Lower leg skin (tissue), 4 donors: ENCODE results near the gene PALM. TPM values are rescaled to one million over a fixed set of nuclear protein-coding genes. Genes with fewer than 3 reads are reported as not detected.

Source experiments
- DNase-seq, 2 donors: peaks; one replicate each; pipeline ENCODE4 v3.0.0-alpha.2; 2019; ENCODE audit warnings: low spot score in 2 of 2
- H3K4me3 ChIP-seq: fragments of 200-600 bp; sonication (generic); 2 replicates; pipeline ENCODE4 v1.5.1; 2017; ENCODE audit warnings: mild to moderate bottlenecking, low read depth; ENCODE audit not compliant: poor library complexity, severe bottlenecking
- POLR2A ChIP-seq, 2 donors: fragments of 450-650 bp; IDR thresholded peaks; one replicate each; pipeline ENCODE4 v1.6.1; 2016 to 2017; ENCODE audit warnings: antibody characterized with exemption in 2 of 2, mild to moderate bottlenecking in 1 of 2, moderate library complexity in 1 of 2
- WGBS, 2 donors: methylation state at CpG; one replicate each; pipeline ENCODE4 v1.1.5; 2018; 5-methylcytosine and 5-hydroxymethylcytosine counted together
- intact Hi-C: fragments of 100-400 bp; cut with DNase I; formaldehyde crosslinking; loops from one replicate; pipeline ENCODE4 v1.15.0; 2023; ENCODE audit warnings: low total_unique reads
- total RNA-seq, 4 donors: library from RNA; depleted of rRNA; stranded (reverse); fragments of >200 nt; gene quantifications; one replicate each; pipeline ENCODE4 v1.1.0, GENCODE V29; 2016
- TF ChIP-seq, protein P1 (sequence below), 3 donors: fragments of 450-650 bp; IDR thresholded peaks; one replicate each; pipeline ENCODE4 v1.5.1; 2016; ENCODE audit warnings: antibody characterized with exemption in 3 of 3, mild to moderate bottlenecking in 3 of 3, moderate library complexity in 2 of 3

PALM gene
- total RNA-seq, 4 donors from 2014 or later: 25.1 to 92.3 (median 41.9) TPM

DNA sequence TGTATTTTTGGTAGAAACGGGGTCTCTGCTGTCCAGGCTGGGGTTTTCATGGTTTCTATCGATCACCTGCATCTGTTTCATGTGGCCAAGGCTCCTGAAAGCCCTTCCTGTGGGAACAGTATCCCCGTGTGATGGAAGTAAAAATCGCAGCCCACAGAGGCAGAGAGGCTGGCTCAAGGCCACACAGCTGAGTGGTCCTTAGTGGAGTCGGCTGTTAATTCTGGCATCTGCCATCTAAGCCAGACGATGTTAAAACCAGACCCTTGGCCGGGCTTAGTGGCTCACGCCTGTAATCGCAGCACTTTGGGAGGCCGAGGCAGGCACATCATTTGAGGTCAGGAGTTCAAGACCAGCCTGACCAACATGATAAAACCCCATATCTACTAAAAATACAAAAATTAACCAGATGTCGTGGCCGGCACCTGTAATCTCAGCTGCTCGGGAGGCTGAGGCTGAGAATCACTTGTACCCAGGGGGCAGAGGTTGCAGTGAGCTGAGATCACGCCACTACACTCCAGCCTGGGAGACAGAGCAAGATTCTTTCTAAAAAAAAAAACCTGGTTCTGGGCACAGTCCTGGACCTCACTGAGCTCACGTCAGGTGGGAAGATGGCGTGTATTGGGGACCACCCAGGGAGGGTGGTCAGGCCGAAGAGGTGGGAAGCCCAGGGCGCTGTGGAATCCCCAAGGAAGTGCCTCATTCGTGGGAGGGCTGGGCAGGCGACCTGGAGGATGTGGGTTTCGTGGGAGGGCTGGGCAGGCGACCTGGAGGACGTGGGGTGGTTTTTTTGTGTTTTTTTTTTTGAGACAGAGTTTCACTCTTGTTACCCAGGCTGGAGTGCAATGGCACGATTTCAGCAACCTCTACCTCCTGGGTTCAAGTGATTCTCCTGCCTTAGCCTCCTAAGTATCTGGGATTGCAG lies 23.7 kb downstream of the PALM start:
- intact Hi-C loops: no loop called here
- no peak overlapping the region for H3K4me3 ChIP-seq
- DNase-seq: no peak
- WGBS, 2 donors: 83 to 84% methylated on average over 24 of the region's 24 CpGs
- no peak for TF ChIP-seq POLR2A (IDR thresholded peaks at IDR 0.05)
- TF ChIP-seq, protein P1, sequence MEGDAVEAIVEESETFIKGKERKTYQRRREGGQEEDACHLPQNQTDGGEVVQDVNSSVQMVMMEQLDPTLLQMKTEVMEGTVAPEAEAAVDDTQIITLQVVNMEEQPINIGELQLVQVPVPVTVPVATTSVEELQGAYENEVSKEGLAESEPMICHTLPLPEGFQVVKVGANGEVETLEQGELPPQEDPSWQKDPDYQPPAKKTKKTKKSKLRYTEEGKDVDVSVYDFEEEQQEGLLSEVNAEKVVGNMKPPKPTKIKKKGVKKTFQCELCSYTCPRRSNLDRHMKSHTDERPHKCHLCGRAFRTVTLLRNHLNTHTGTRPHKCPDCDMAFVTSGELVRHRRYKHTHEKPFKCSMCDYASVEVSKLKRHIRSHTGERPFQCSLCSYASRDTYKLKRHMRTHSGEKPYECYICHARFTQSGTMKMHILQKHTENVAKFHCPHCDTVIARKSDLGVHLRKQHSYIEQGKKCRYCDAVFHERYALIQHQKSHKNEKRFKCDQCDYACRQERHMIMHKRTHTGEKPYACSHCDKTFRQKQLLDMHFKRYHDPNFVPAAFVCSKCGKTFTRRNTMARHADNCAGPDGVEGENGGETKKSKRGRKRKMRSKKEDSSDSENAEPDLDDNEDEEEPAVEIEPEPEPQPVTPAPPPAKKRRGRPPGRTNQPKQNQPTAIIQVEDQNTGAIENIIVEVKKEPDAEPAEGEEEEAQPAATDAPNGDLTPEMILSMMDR (IDR thresholded peaks at IDR 0.05): no peak

DNA sequence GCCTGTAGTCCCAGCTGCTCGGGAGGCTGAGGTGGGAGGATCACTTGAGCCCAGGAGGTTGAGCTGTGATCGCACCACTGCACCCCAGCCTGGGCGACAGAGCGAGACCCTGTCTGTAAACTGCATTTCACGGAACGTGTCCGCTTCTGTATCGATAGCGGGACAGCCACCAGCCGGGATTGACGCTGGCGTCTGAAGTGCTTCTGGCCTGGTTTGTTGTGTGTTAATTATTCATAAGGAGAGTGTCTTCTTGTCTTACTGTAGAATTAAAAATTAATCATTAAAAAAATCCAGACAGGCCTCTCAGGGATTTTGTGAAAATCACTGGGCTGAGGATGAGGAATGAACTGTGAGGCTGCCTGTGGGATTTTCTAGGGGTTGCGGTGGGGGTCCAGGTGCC lies 26.0 kb downstream of the PALM start:
- intact Hi-C loops: loop anchor here (2.0 kb wide), 1 partner anchor 70 kb away; no protein-coding TSS in a partner anchor
- DNase-seq: no peak
- 93 to 94% methylated on average over 13 of the region's 13 CpGs for WGBS, 2 donors
- H3K4me3 ChIP-seq: no peak overlapping the region
- no peak for TF ChIP-seq POLR2A (IDR thresholded peaks at IDR 0.05)
- TF ChIP-seq, protein P1 (IDR thresholded peaks at IDR 0.05): no peak

DNA sequence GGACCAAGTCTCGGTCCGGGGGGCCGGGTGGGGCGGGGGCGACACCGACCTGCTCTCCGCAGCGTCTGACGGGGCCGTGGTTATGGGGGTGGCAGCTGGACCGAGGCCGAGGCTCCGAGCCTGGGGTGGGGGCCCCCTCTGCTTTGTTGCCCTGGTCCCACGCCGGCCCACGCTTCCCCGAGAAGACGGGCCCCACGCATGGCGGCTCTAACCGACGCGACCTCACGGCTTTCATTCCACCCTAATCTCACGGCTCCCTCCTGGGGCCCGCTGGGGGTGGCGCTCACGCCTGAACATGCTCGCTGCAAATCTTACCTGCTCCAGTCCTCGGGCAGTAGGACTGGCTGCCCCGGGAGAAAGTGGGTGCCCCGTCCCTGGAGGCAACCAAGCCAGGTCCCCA lies 27.4 kb downstream of the PALM start:
- WGBS, 2 donors: 74 to 84% methylated on average over 9 to 30 of the region's 32 CpGs
- TF ChIP-seq POLR2A (IDR thresholded peaks at IDR 0.05): no peak
- TF ChIP-seq, protein P1 (IDR thresholded peaks at IDR 0.05): no peak
- no peak for DNase-seq
- intact Hi-C loops: no loop called here
- H3K4me3 ChIP-seq: no peak overlapping the region

DNA sequence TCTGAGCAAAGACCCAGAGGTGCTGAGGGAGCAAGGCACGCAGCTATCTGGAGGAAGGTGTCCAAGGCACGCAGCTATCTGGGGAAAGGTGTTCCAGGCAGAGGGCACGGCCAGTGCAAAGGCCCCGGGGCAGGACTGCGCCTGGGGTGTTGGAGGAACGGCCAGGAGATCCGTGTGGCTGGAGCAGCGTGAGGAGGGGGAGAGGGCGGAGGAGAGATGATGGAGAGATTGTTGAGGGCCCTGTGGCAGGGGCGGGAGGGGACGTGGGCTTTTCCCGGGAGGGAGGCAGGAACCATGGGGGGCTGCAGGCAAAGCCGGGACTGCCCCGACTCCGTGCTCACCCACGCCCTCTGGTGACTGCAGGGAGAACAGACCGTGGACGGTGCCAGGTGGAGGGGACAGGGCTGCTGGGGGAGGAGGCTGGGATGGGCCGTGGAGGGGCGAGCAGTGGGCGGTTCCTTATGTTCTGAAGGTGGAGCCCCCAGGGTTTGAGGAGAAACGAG lies 28.9 kb downstream of the PALM start:
- TF ChIP-seq, protein P1 (IDR thresholded peaks at IDR 0.05): no peak
- TF ChIP-seq POLR2A (IDR thresholded peaks at IDR 0.05): no peak
- intact Hi-C loops: no loop called here
- H3K4me3 ChIP-seq: no peak overlapping the region
- no peak for DNase-seq
- WGBS, 2 donors: 44 to 60% methylated on average over 16 to 22 of the region's 22 CpGs

DNA sequence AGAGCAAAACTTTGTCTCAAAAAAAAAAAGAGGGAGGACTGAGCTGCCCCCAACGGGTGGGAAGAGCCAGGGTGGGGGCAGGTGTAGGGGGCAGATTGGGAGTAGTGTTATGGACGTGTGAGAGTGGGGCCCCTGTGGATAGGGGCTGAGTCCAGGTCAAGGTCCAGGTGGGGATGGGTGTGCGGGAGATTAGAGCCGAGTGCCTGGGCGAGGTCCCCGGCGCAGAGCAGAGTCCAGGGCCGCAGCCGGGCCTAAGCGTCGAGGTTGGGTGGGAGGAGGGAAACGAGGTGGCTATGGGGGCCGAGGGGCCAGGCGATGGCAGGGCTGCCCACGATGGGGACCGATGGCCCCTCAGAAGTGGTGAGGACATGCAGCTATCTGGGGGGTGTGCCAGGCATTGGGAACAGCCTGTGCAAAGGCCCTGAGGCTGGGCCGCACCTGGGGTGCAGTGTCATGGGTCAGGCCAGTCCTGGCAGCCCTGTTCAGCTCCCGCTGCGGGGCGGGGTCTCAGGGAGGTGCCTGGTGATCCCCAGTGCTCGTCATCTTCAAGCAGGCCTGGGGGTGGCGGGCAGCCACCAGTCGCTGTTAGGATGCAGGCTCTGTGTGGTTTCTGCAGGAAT lies 29.9 kb downstream of the PALM start:
- intact Hi-C loops: no loop called here
- TF ChIP-seq, protein P1 (IDR thresholded peaks at IDR 0.05): no peak
- TF ChIP-seq POLR2A (IDR thresholded peaks at IDR 0.05): no peak
- 91 to 93% methylated on average over 19 to 22 of the region's 23 CpGs for WGBS, 2 donors
- H3K4me3 ChIP-seq: no peak overlapping the region
- no peak for DNase-seq
